Hepatic stellate cell (primary cell): Measurements from ENCODE around the gene MMAB.
"Not testable (repeated sequence)": the region's sequence is repeated elsewhere in the genome, so short reads cannot be mapped to it uniquely, and the experiment has no call there.

ENCODE experiments used
- DNase-seq: peaks from one replicate; pipeline ENCODE4 v3.0.0; 2011; ENCODE audit warnings: low spot score

Gene MMAB

GRCh38 chr12:109602132-109602531 is 28.8 kb upstream of the MMAB start:
- DNase-seq = not testable (repeated sequence)

GRCh38 chr12:109601557-109601956 is 28.3 kb upstream of the MMAB start:
- no peak for DNase-seq

GRCh38 chr12:109600995-109601394 is 27.7 kb upstream of the MMAB start:
- no peak for DNase-seq

GRCh38 chr12:109600481-109600880 is 27.2 kb upstream of the MMAB start:
- no peak for DNase-seq

- DNase-seq = no peak
Measured at GRCh38 chr12:109599087-109599486, 25.8 kb upstream of the MMAB start.

GRCh38 chr12:109598428-109598854 is 25.1 kb upstream of the MMAB start:
- no peak for DNase-seq

- peak; percentile 98 for DNase-seq
Measured at GRCh38 chr12:109597795-109598427, 24.6 kb upstream of the MMAB start.

- DNase-seq = no peak
Measured at GRCh38 chr12:109597414-109597794, 24.1 kb upstream of the MMAB start.

GRCh38 chr12:109596418-109597244 is 23.3 kb upstream of the MMAB start:
- DNase-seq = no peak

GRCh38 chr12:109595321-109595902 is 22.1 kb upstream of the MMAB start:
- DNase-seq = no peak

GRCh38 chr12:109594556-109595317 is 21.4 kb upstream of the MMAB start:
- DNase-seq = no peak

- DNase-seq = no peak
Measured at GRCh38 chr12:109592905-109593272, 19.6 kb upstream of the MMAB start.

GRCh38 chr12:109592195-109592904 is 19.0 kb upstream of the MMAB start:
- DNase-seq = no peak

GRCh38 chr12:109591041-109591440 is 17.7 kb upstream of the MMAB start:
- no peak for DNase-seq

- no peak for DNase-seq
Measured at GRCh38 chr12:109590566-109590965, 17.3 kb upstream of the MMAB start.

- DNase-seq = no peak
Measured at GRCh38 chr12:109589691-109590245, 16.5 kb upstream of the MMAB start.

- DNase-seq = no peak
Measured at GRCh38 chr12:109589240-109589590, 15.9 kb upstream of the MMAB start.

- no peak for DNase-seq
Measured at GRCh38 chr12:109588461-109589239, 15.3 kb upstream of the MMAB start.

- DNase-seq = no peak
Measured at GRCh38 chr12:109587921-109588320, 14.6 kb upstream of the MMAB start.

GRCh38 chr12:109586385-109587296 is 13.3 kb upstream of the MMAB start:
- DNase-seq = no peak
